Ecto neural progenitor cell (in vitro differentiated cells): Measurements from ENCODE around the gene LYG2.
"Not testable (repeated sequence)": the region's sequence is repeated elsewhere in the genome, so short reads cannot be mapped to it uniquely, and the experiment has no call there.

Experiments
- DNase-seq: peaks from one replicate; pipeline ENCODE4 v3.0.0-alpha.2; 2018; ENCODE audit warnings: low spot score

LYG2 gene

DNA sequence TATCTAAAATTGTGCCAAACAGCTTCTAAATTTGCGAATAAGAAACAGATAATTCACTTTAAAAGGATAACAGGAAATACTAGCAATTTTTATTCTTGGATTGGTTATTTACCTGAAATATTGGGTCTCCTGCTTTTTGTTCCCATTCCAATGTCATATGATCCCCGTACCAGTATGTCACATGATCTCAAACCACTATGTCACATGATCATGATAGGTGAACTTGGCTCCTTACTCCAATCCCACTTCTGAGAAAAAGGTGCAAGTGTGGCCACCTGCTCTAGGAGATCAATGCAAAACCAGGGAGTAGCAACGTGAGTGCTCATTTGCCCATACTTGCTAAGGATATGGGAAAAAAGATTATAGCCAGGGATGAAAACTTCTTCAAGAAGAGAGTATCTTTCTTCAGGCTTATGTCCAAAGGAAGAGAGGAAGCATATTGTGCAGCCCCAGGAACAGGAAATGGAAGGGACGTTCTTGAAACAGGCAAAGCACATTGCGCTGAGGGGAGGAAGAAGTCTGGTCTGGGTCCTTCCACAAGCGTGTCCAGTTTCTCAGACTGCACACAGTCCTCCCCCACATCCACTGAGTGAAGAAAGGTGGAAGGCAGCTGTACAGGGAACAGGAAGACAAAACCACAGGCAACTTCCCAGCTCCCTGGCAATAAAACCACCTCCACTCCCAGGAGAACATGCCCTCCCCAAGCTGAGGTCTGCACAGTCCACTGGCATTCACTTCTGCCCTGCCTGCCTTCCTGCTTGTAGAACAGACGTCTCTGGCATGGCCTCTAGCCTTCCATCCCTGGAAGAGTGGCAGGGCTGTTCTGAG, at the start of gene LYG2:
Gene LYG2, minus strand, starts transcription at position 176 of the 828 bp plus-strand sequence. CDS start 1,406 bp downstream, outside the sequence.
- DNase-seq = no peak

GRCh38 chr2:99301097-99301496, 45.6 kb upstream of the LYG2 start, which contains the start of gene LYG1:
TSS of gene LYG1 (minus strand) at chr2:99301197. CDS start at chr2:99295670, 5,527 bp downstream.
- not testable (repeated sequence) for DNase-seq

DNA sequence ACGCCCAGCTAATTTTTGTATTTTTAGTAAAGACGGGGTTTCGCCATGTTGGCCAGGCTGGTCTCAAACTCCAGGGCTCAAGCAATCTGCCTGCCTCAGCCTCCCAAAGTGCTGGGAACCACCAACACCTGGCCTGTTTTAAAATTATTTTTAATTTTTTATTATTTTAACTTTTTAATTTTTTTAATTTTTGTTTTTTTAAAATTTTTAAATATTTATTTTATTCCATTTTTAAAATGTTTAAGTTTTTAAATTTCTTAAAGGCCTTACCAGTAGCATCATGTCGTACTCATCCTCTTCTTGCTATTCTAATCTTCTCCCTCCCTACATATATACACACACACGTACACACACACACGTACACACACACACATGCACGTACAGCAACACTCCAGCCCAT, 44.1 kb upstream of the LYG2 start:
- DNase-seq = no peak

GRCh38 chr2:99297994-99298393, 42.5 kb upstream of the LYG2 start:
- no peak for DNase-seq

DNA sequence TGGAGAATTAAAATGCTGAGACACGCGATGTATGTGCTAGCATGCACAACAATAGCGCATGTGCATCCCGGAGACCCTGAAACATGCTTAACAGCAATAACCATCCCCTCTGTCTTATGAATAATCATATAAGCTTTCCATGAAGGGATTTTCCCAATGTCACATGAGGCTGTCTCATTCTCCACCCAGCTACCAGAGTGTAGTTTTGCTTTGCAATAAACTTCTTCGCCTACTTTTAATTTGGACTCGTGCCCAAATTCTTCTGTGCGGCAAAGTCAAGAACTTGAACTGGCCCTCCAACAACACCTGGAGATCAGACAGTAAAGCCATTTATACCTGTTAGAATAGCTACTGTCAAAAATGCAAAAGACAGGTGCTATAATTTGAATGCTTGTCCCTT, 30.1 kb upstream of the LYG2 start:
- DNase-seq = no peak

- no peak for DNase-seq
Measured at GRCh38 chr2:99279969-99280695, 24.7 kb upstream of the LYG2 start.

DNA sequence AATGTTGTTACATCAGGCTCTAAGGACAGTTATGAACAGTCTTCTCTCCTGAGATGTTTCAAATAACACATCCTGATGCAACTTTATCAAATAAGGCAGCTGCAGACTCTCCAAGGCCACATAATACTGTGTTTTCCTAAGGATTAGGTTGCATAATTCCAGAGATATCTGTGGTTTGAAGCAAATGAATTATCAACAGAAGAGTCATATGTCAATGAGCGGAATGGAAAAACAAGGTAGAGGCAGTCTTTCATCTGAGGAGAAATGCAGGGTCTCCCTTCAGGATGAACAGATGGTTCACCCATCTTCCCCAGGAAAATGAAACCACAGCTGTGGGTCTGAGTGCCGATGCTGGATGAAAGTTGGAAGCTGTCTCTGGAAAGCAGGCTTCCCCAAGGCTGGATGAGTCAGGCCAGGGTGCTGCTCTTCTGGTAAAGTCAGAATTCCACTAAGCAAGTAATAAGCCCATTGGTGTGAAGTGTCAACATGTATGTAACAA, 23.4 kb upstream of the LYG2 start:
- DNase-seq = no peak

GRCh38 chr2:99278195-99278765, 22.8 kb upstream of the LYG2 start:
- not testable (repeated sequence) for DNase-seq

GRCh38 chr2:99275882-99276281, 20.4 kb upstream of the LYG2 start:
- DNase-seq = no peak

- no peak for DNase-seq
Measured at GRCh38 chr2:99261242-99261641, 5.8 kb upstream of the LYG2 start.

DNA sequence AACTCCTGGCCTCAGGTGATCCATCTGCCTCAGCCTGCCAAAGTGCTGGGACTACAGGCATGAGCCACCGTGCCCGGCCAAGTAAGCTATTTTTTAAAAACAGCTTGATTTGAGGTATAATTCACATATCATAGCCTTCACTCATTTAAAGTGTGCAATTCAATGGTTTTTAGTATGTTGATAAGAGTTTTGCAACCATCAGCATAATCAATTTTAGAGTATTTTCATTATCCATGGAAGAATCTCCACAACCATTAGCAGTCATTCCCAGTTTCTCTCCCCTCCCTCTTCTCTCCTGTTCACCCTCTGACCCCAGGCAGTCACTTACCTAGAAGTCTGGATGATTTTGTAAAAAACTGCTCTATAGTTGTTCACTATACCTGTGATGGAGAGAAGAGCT, 4.7 kb upstream of the LYG2 start:
- DNase-seq = no peak

GRCh38 chr2:99259465-99259864, 4.0 kb upstream of the LYG2 start:
- no peak for DNase-seq

GRCh38 chr2:99256677-99257076, 1.2 kb upstream of the LYG2 start:
- no peak for DNase-seq

- no peak for DNase-seq
Measured at GRCh38 chr2:99249951-99250350, 5.5 kb downstream of the LYG2 start.

- DNase-seq = no peak
Measured at GRCh38 chr2:99242151-99242550, 13.3 kb downstream of the LYG2 start.

- no peak for DNase-seq
Measured at GRCh38 chr2:99240431-99240830, 15.0 kb downstream of the LYG2 start.

- DNase-seq = no peak
Measured at GRCh38 chr2:99238599-99238998, 16.9 kb downstream of the LYG2 start.

DNA sequence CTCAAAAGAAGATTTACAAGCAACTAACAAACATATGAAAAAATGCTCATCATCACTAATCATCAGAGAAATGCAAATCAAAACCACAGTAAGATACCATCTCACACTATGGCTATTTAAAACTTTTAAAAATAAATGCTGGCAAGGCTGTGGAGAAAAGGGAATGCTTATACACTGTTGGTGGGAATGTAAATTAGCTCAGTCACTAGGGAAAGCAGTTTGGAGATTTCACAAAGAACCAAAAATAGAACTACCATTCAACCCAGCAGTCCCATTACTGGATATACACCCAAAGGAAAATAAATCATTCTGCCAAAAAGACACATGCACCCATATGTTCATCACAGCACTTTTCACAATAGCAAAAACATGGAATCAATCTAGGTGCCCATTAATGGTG, 22.3 kb downstream of the LYG2 start:
- not testable (repeated sequence) for DNase-seq

- DNase-seq = no peak
Measured at GRCh38 chr2:99217929-99218501, 37.5 kb downstream of the LYG2 start.

DNA sequence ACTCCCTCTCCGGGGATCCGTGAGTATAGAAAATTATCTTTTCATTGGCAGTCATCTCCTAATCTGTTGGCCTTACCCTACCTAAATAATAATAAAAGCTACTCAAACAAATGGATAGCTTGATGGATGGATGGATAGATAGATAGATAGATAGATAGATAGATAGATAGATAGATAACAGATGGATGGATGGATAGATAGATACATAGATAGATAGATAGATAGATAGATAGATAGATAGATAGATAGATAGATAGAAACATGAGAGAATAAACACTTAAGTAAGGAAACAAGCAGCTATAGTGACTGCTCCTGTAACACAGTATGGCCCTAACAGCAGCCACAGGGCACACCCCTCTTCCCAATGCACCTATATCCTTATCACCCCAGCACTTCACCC, 39.4 kb downstream of the LYG2 start:
- DNase-seq = no peak

- no peak for DNase-seq
Measured at GRCh38 chr2:99205491-99205890, 50.0 kb downstream of the LYG2 start.

DNA sequence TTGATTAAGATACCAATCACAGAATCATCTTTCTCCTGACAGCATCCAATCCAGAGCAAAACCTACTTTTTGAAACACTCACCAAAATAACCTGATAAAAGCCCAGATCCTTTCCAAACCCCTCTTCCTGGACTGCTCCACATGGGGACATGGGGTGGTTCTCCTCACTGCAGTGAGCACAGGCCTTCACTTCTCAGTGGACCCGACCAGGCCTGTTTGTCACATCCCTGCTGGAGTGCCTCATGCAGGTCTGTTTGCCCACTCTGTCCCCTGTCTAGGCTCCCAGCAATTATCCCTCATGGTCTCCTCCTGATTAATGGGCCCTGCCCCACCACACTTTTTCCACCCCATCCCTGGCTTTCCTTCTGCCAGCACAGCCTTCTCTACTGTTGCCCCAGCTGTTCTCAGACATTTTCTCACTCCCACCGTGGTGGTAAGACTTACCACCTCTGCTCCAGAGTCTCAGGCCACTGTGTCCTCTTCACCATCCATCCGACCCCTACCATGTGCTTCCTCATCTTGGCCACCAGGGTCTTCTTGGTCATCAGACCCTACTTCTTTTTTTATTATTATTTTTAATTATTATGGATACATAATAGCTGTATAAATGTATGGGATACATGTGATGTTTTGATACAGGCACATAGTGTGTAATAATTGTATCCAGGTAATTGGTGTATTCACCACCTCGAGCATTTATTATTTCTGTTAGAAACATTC, 53.3 kb downstream of the LYG2 start:
- DNase-seq = no peak
